GM19438 (cell line): ENCODE measurements around the gene RIPK3.
"Not testable (repeated sequence)": the region's sequence is repeated elsewhere in the genome, so short reads cannot be mapped to it uniquely, and the experiment has no call there.

Experiments
- ATAC-seq: cut with Tn5 transposase; IDR thresholded peaks from one replicate; pipeline ENCODE4 v1.9.1; 2021; ENCODE audit warnings: low read depth; ENCODE audit not compliant: unreplicated experiment

Gene RIPK3

GRCh38 chr14:24348186-24348585, 8.4 kb upstream of the RIPK3 start:
- no peak for ATAC-seq

GRCh38 chr14:24347134-24347533, 7.3 kb upstream of the RIPK3 start:
- ATAC-seq, result no peak

GRCh38 chr14:24343795-24344660, 4.2 kb upstream of the RIPK3 start:
- no peak for ATAC-seq

GRCh38 chr14:24342889-24343288, 3.1 kb upstream of the RIPK3 start:
- ATAC-seq, result no peak

- no peak for ATAC-seq
Observed at GRCh38 chr14:24340606-24341005, 815 bp upstream of the RIPK3 start.

- ATAC-seq, result no peak
Observed at GRCh38 chr14:24338843-24339242, 948 bp downstream of the RIPK3 start.

- no peak for ATAC-seq
Observed at GRCh38 chr14:24337824-24338175, 2.0 kb downstream of the RIPK3 start.

- ATAC-seq, result no peak
Observed at GRCh38 chr14:24337144-24337823, 2.5 kb downstream of the RIPK3 start.

- no peak for ATAC-seq
Observed at GRCh38 chr14:24335461-24336171, 4.2 kb downstream of the RIPK3 start.

GRCh38 chr14:24334431-24335291, 5.1 kb downstream of the RIPK3 start, which contains the start of gene ADCY4:
Gene ADCY4 (minus strand): TSS chr14:24335071. CDS start chr14:24334652, 419 bp downstream.
- no peak for ATAC-seq

- ATAC-seq, result peak; percentile 92
Observed at GRCh38 chr14:24332268-24332993, 7.4 kb downstream of the RIPK3 start.

- no peak for ATAC-seq
Observed at GRCh38 chr14:24331731-24332267, 8.0 kb downstream of the RIPK3 start.

- no peak for ATAC-seq
Observed at GRCh38 chr14:24330973-24331674, 8.7 kb downstream of the RIPK3 start.

- no peak for ATAC-seq
Observed at GRCh38 chr14:24329736-24330135, 10.1 kb downstream of the RIPK3 start.

- ATAC-seq, result no peak
Observed at GRCh38 chr14:24329073-24329663, 10.6 kb downstream of the RIPK3 start.

GRCh38 chr14:24327914-24328313, 11.9 kb downstream of the RIPK3 start:
- not testable (repeated sequence) for ATAC-seq

GRCh38 chr14:24327303-24327702, 12.5 kb downstream of the RIPK3 start:
- no peak for ATAC-seq

GRCh38 chr14:24325963-24326362, 13.8 kb downstream of the RIPK3 start:
- no peak for ATAC-seq
